PFSK-1 (cell line): ENCODE data around the gene HDAC4.

ENCODE experiments used
- FOXP2 ChIP-seq: optimal IDR thresholded peaks from 2 replicates; pipeline ENCODE3; 2011; ENCODE audit warnings: borderline replicate concordance, control low read depth, inconsistent platforms; ENCODE audit not compliant: insufficient read depth; ENCODE audit errors: extremely low read length, extremely low read depth
- POLR2AphosphoS5 ChIP-seq: IDR thresholded peaks from 2 replicates; pipeline ENCODE4 v1.6.1; 2012; ENCODE audit warnings: low read depth, mild to moderate bottlenecking, control low read depth, low read length, moderate library complexity
- SIN3A ChIP-seq: IDR thresholded peaks from 2 replicates; pipeline ENCODE4 v1.6.1; 2012; ENCODE audit warnings: mild to moderate bottlenecking, low read length, moderate library complexity, borderline replicate concordance; ENCODE audit not compliant: insufficient read depth
- TAF1 ChIP-seq: IDR thresholded peaks from 2 replicates; pipeline ENCODE4 v1.6.1; 2012; ENCODE audit warnings: low read length, control low read depth, borderline replicate concordance; ENCODE audit not compliant: insufficient read depth
- TF ChIP-seq, protein P1 (sequence below), 2 experiments: IDR thresholded peaks; 2 replicates each; pipeline versions ENCODE4 v1.6.1 to v1.8.0; 2011 to 2012; ENCODE audit warnings: low read depth in 2 of 2, low read length in 2 of 2, control low read depth in 1 of 2, inconsistent platforms in 1 of 2, mild to moderate bottlenecking in 1 of 2, moderate library complexity in 1 of 2; ENCODE audit not compliant: insufficient read depth in 1 of 2

The HDAC4 gene

GRCh38 chr2:239037559-239037910, 363.3 kb downstream of the HDAC4 start:
- no peak for TF ChIP-seq TAF1
- no peak for TF ChIP-seq POLR2AphosphoS5
- TF ChIP-seq FOXP2: no peak
- TF ChIP-seq SIN3A: no peak
- TF ChIP-seq, protein P1, sequence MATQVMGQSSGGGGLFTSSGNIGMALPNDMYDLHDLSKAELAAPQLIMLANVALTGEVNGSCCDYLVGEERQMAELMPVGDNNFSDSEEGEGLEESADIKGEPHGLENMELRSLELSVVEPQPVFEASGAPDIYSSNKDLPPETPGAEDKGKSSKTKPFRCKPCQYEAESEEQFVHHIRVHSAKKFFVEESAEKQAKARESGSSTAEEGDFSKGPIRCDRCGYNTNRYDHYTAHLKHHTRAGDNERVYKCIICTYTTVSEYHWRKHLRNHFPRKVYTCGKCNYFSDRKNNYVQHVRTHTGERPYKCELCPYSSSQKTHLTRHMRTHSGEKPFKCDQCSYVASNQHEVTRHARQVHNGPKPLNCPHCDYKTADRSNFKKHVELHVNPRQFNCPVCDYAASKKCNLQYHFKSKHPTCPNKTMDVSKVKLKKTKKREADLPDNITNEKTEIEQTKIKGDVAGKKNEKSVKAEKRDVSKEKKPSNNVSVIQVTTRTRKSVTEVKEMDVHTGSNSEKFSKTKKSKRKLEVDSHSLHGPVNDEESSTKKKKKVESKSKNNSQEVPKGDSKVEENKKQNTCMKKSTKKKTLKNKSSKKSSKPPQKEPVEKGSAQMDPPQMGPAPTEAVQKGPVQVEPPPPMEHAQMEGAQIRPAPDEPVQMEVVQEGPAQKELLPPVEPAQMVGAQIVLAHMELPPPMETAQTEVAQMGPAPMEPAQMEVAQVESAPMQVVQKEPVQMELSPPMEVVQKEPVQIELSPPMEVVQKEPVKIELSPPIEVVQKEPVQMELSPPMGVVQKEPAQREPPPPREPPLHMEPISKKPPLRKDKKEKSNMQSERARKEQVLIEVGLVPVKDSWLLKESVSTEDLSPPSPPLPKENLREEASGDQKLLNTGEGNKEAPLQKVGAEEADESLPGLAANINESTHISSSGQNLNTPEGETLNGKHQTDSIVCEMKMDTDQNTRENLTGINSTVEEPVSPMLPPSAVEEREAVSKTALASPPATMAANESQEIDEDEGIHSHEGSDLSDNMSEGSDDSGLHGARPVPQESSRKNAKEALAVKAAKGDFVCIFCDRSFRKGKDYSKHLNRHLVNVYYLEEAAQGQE (IDR thresholded peaks at IDR 0.05; ENCODE audit: insufficient read depth in 1 of 2, low read depth in 2 of 2, low read length in 2 of 2): no peak

- TF ChIP-seq SIN3A (no peak), POLR2AphosphoS5 (no peak), TAF1 (no peak), FOXP2 (no peak)
- TF ChIP-seq, protein P1 (IDR thresholded peaks at IDR 0.05; ENCODE audit: insufficient read depth in 1 of 2, low read depth in 2 of 2, low read length in 2 of 2): no peak
Observed at GRCh38 chr2:239036819-239037558, 363.8 kb downstream of the HDAC4 start.

DNA sequence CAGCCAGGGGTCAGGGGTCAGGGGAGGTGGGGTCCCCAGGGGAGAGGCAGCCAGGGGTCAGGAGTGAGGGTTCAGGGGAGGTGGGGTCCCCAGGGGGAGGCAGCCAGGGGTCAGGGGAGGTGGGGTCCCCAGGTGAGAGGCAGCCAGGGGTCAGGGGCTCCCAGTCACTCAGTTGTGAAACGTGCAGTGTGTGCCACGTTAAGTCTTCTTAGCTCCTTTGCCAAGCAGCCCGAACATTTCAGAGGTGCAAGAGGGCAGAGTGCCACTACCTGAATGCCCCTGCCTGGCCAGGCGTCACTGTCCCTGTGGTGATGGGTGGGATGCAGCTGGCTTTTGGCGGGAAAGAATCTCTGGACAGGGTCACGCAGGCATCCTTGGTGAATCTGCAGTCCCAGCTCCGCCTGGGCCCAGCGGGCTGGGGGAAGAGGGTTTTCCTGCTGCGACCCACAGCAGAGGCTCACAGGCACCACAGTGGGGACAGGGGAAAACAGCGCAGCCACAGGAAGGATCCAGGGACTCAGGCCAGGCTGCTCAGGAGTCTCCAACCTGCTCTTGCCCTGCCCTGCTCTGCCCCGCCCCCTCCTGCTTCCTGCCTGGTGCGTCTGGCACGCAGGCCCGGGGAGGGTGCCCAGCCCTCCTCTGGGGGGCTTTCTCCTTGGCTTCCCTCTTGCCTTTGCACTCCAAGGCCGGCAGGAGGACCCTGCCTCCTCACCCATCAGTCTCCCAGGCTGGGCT, 364.7 kb downstream of the HDAC4 start:
- no peak for TF ChIP-seq SIN3A
- TF ChIP-seq TAF1: no peak

DNA sequence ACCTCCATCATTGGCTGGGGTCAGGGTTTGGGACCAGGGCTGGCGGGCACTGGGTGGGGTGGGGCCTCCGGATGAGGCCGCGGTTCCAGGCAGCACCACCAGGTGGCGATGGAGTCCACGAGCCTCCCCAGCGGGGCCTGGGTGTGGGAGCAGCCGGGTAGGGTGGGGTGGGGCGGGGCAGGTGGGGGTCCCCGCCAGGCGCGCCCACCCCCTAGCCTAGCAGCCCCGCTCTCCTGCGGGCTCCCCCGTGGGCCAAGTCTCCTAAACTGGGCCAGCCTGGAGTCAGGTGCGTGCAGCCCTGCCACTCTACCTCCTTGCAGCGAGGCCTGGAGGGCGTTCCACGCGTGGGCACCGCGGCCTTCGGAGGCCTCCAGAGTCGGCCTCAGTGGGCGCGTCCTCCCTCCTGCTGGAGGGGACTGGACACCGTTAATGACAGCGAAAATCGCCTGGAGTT, 365.4 kb downstream of the HDAC4 start:
- TF ChIP-seq, protein P1 (IDR thresholded peaks at IDR 0.05; ENCODE audit: insufficient read depth in 1 of 2, low read depth in 2 of 2, low read length in 2 of 2): no peak
- TF ChIP-seq POLR2AphosphoS5: no peak

- TF ChIP-seq SIN3A: no peak
- TF ChIP-seq FOXP2: no peak
- TF ChIP-seq, protein P1 (IDR thresholded peaks at IDR 0.05; ENCODE audit: insufficient read depth in 1 of 2, low read depth in 2 of 2, low read length in 2 of 2): no peak
- TF ChIP-seq TAF1: no peak
- no peak for TF ChIP-seq POLR2AphosphoS5
Observed at GRCh38 chr2:239034561-239035341, 366.1 kb downstream of the HDAC4 start.
